B cell (primary cell): ENCODE results near the gene FEZF1. TPM values are rescaled to one million over a fixed set of nuclear protein-coding genes. Genes with fewer than 3 reads are reported as not detected.

Source experiments
- ATAC-seq: fragments of 200-7000 bp; cut with Tn5 transposase; one replicate; pipeline ENCODE4 v1.10.0; 2021; ENCODE audit warnings: low read depth, mild to moderate bottlenecking, moderate number of reproducible peaks, moderate library complexity
- CTCF ChIA-PET: fragments of 350-600 bp; sonication (Branson Sonifier 250); formaldehyde crosslinking; loops from one replicate; lab custom pipeline; 2021; ENCODE audit warnings: antibody characterized with exemption, inconsistent platforms; lab: Charles Lee
- POLR2A ChIA-PET: fragments of 350-600 bp; sonication (Branson Sonifier 250); formaldehyde crosslinking; loops from one replicate; lab custom pipeline; 2021; ENCODE audit warnings: antibody characterized with exemption; lab: Charles Lee
- DNase-seq: peaks from one replicate; pipeline ENCODE4 v3.0.0; 2013
- H2AFZ ChIP-seq: 2 replicates; pipeline ENCODE4 v1.6.1; 2012; ENCODE audit warnings: mild to moderate bottlenecking, low read depth, low read length; ENCODE audit not compliant: insufficient read depth, poor library complexity, severe bottlenecking
- H3K27ac ChIP-seq, 2 donors: 1 replicate in 1 of 2; 2 replicates in 1 of 2; pipeline ENCODE4 v1.5.1; 2012 to 2013; ENCODE audit warnings: low read length in 2 of 2, mild to moderate bottlenecking in 2 of 2, moderate library complexity in 1 of 2
- H3K27me3 ChIP-seq, 4 experiments: fragments of 200-600 bp in 1 of 4; sonication (generic) in 1 of 4; replicated peaks in 1 of 4; 1 replicate in 2 of 4; 2 replicates in 2 of 4; pipeline versions ENCODE4 v1.6.1 to v1.7.0; 2013 to 2016; ENCODE audit warnings: low read length in 3 of 4, mild to moderate bottlenecking in 2 of 4, mixed read lengths in 1 of 4, moderate library complexity in 1 of 4; ENCODE audit not compliant: insufficient read depth in 4 of 4, control insufficient read depth in 3 of 4; ENCODE audit errors: control extremely low read depth in 1 of 4
- H3K36me3 ChIP-seq, 2 experiments: replicated peaks in 1 of 2; 1 replicate in 1 of 2; 2 replicates in 1 of 2; pipeline versions ENCODE4 v1.6.1 to v1.7.1; 2013; ENCODE audit warnings: low read length in 1 of 2; ENCODE audit not compliant: insufficient read depth in 2 of 2, control insufficient read depth in 1 of 2; ENCODE audit errors: control extremely low read depth in 1 of 2, extremely low read depth in 1 of 2
- H3K4me1 ChIP-seq, 2 donors: fragments of 200-600 bp in 1 of 2; sonication (generic) in 1 of 2; 1 replicate in 1 of 2; 2 replicates in 1 of 2; pipeline versions ENCODE4 v1.5.1 to v1.6.1; 2013 to 2017; ENCODE audit warnings: low read length in 2 of 2; ENCODE audit not compliant: control insufficient read depth in 2 of 2, insufficient read depth in 2 of 2
- H3K4me2 ChIP-seq: replicated peaks from 2 replicates; pipeline ENCODE3; 2012; ENCODE audit warnings: mild to moderate bottlenecking, low read depth, low read length; ENCODE audit not compliant: poor library complexity, severe bottlenecking
- H3K4me3 ChIP-seq, 5 experiments: fragments of 200-600 bp in 1 of 5; sonication (generic) in 1 of 5; 1 replicate in 3 of 5; 2 replicates in 2 of 5; pipeline versions ENCODE4 v1.5.1 to v1.7.0; 2011 to 2016; ENCODE audit warnings: low read length in 4 of 5, mild to moderate bottlenecking in 4 of 5, low read depth in 2 of 5, control low read depth in 1 of 5, moderate library complexity in 1 of 5; ENCODE audit not compliant: insufficient read depth in 1 of 5; ENCODE audit errors: control extremely low read depth in 1 of 5, extremely low read depth in 1 of 5
- H3K79me2 ChIP-seq: fragments of 200-600 bp; sonication (generic); one replicate; pipeline ENCODE4 v1.6.0; 2016; ENCODE audit warnings: low read length; ENCODE audit not compliant: control insufficient read depth, insufficient read depth
- H3K9ac ChIP-seq: fragments of 200-600 bp; sonication (generic); 2 replicates; pipeline ENCODE4 v1.6.1; 2017; ENCODE audit warnings: mild to moderate bottlenecking, low read length, moderate library complexity
- H3K9me3 ChIP-seq, 3 donors: one replicate each; pipeline versions ENCODE4 v1.6.1 to v1.7.1; 2013; ENCODE audit warnings: low read length in 2 of 3; ENCODE audit not compliant: control insufficient read depth in 2 of 3, insufficient read depth in 1 of 3; ENCODE audit errors: control extremely low read depth in 1 of 3
- H4K20me1 ChIP-seq: 2 replicates; pipeline ENCODE4 v1.6.0; 2012; ENCODE audit warnings: mild to moderate bottlenecking, low read length; ENCODE audit not compliant: insufficient read depth, control insufficient read depth, poor library complexity, severe bottlenecking
- H3K27ac Mint-ChIP-seq: one replicate; pipeline ENCODE4 v1.8.0; 2021; ENCODE audit warnings: mixed read lengths
- H3K27me3 Mint-ChIP-seq: one replicate; pipeline ENCODE4 v1.8.0; 2021; ENCODE audit warnings: mixed read lengths
- H3K4me1 Mint-ChIP-seq: one replicate; pipeline ENCODE4 v1.8.0; 2021; ENCODE audit warnings: mixed read lengths
- H3K4me3 Mint-ChIP-seq: one replicate; pipeline ENCODE4 v1.8.0; 2021; ENCODE audit warnings: mixed read lengths
- H3K9me3 Mint-ChIP-seq: one replicate; pipeline ENCODE4 v1.8.0; 2022; ENCODE audit warnings: mixed read lengths; ENCODE audit not compliant: insufficient read depth
- CTCF ChIP-seq: fragments of 200-600 bp; IDR thresholded peaks from one replicate; pipeline ENCODE4 v1.8.0; 2022; ENCODE audit warnings: antibody characterized with exemption, mild to moderate bottlenecking
- EZH2 ChIP-seq: IDR thresholded peaks from 2 replicates; pipeline ENCODE4 v1.6.1; 2012; ENCODE audit warnings: borderline replicate concordance, low read depth, mild to moderate bottlenecking, moderate library complexity, low read length; ENCODE audit not compliant: insufficient read depth, poor library complexity, severe bottlenecking
- WGBS: methylation state at CpG from one replicate; pipeline ENCODE4 v1.1.5; 2013; ENCODE audit warnings: missing lambda C conversion rate; ENCODE audit not compliant: insufficient coverage; 5-methylcytosine and 5-hydroxymethylcytosine counted together
- intact Hi-C: fragments of 100-400 bp; cut with micrococcal nuclease; formaldehyde crosslinking; loops from one replicate; pipeline ENCODE4 v1.10.0; 2022
- polyA plus RNA-seq: library from polyadenylated mRNA; depleted of rRNA; stranded (reverse); fragments of >200 nt; gene quantifications from 2 replicates; pipeline ENCODE4 v1.2.3, GENCODE V29; 2012
- total RNA-seq, 2 donors: library from RNA; stranded (reverse); fragments of 120-200 nt in 1 of 2; gene quantifications; 1 replicate in 1 of 2; 2 replicates in 1 of 2; pipeline versions ENCODE4 v1.2.3 to v1.2.4, GENCODE V29; 2013 to 2022

FEZF1 gene
- total and polyA plus RNA-seq, 2 donors (not counting 1 experiment from before 2014, with no cell fraction given): not detected

- intact Hi-C loops: no loop called here
- CTCF ChIA-PET: no interaction called here
These were observed 2.4 kb downstream of the FEZF1 start for GRCh38 chr7:122301858-122302760.

GRCh38 chr7:122300956-122301833 lies 3.4 kb downstream of the FEZF1 start:
- CTCF ChIA-PET: no interaction called here

More at GRCh38 chr7:122301858-122302760, 2.4 kb downstream of the FEZF1 start:
- Mint-ChIP-seq H3K27ac (no peak overlapping the region), H3K9me3 (no peaks in the 10 kb centered on the region), H3K4me1 (no peaks in the 10 kb centered on the region), H3K4me3 (no peak overlapping the region), H3K27me3 (peaks cover 64% of the 10 kb centered on the region)
- H3K9me3 ChIP-seq: peaks cover 0 to 48% (median 0%) of the 10 kb centered on the region in 3 donors
- H3K9ac ChIP-seq: no peak overlapping the region
- no peak overlapping the region for H2AFZ ChIP-seq
- no peaks in the 10 kb centered on the region for H3K79me2 ChIP-seq
- H3K27me3 ChIP-seq: peaks cover 0 to 74% (median 45%) of the 10 kb centered on the region in 4 experiments
- DNase-seq (no peak), ATAC-seq (no peak)
- WGBS: 12% methylated on average over 29 of the region's 35 CpGs
- H3K27ac ChIP-seq: no peak overlapping the region
- TF ChIP-seq EZH2: no peak
- POLR2A ChIA-PET: no interaction called here
- no peak overlapping the region for H3K4me3 ChIP-seq
- no peak overlapping the region for H3K4me2 ChIP-seq
- H3K36me3 ChIP-seq: no peaks in the 10 kb centered on the region
- H3K4me1 ChIP-seq: no peaks in the 10 kb centered on the region
- no peaks in the 10 kb centered on the region for H4K20me1 ChIP-seq

More at GRCh38 chr7:122300956-122301833, 3.4 kb downstream of the FEZF1 start:
- H3K27ac ChIP-seq: no peak overlapping the region
- Mint-ChIP-seq H3K4me3 (no peak overlapping the region), H3K4me1 (no peaks in the 10 kb centered on the region), H3K27me3 (peaks cover 63% of the 10 kb centered on the region), H3K27ac (no peak overlapping the region), H3K9me3 (no peaks in the 10 kb centered on the region)
- no peaks in the 10 kb centered on the region for H3K79me2 ChIP-seq
- intact Hi-C loops: no loop called here
- no peaks in the 10 kb centered on the region for H3K4me1 ChIP-seq
- no peak overlapping the region for H2AFZ ChIP-seq
- ATAC-seq: no peak
- TF ChIP-seq CTCF (no peak), EZH2 (no peak)
- H3K4me2 ChIP-seq: no peak overlapping the region
- peaks cover 0 to 39% (median 0%) of the 10 kb centered on the region in 3 donors for H3K9me3 ChIP-seq
- no peak for DNase-seq
- H3K27me3 ChIP-seq: peaks cover 0 to 65% (median 40%) of the 10 kb centered on the region in 4 experiments
- 27% methylated on average over 3 of the region's 11 CpGs for WGBS
- no peaks in the 10 kb centered on the region for H3K36me3 ChIP-seq
- H4K20me1 ChIP-seq: no peaks in the 10 kb centered on the region
- no peak overlapping the region for H3K9ac ChIP-seq
- POLR2A ChIA-PET: no interaction called here
- no peak overlapping the region for H3K4me3 ChIP-seq
